Neutrophil (primary cell): Measurements from ENCODE around the gene TBC1D5.
"Not testable (repeated sequence)": the region's sequence is repeated elsewhere in the genome, so short reads cannot be mapped to it uniquely, and the experiment has no call there.

ENCODE experiments used
- H3K27ac ChIP-seq: fragments of 200-600 bp; sonication (generic); 2 replicates; pipeline ENCODE4 v1.5.1; 2016; ENCODE audit warnings: mild to moderate bottlenecking, moderate library complexity
- H3K27me3 ChIP-seq: fragments of 200-600 bp; sonication (generic); 2 replicates; pipeline ENCODE4 v1.6.0; 2016; ENCODE audit warnings: mild to moderate bottlenecking
- H3K36me3 ChIP-seq: fragments of 200-600 bp; sonication (generic); 2 replicates; pipeline ENCODE4 v1.5.1; 2017
- H3K4me1 ChIP-seq, 2 experiments: fragments of 200-600 bp in 1 of 2; sonication (generic) in 1 of 2; 1 replicate in 1 of 2; 2 replicates in 1 of 2; pipeline versions ENCODE4 v1.5.1 to v1.6.1; 2013 to 2016; ENCODE audit warnings: low read depth in 1 of 2, low read length in 1 of 2, mild to moderate bottlenecking in 1 of 2, moderate library complexity in 1 of 2; ENCODE audit not compliant: control insufficient read depth in 1 of 2, insufficient read depth in 1 of 2
- H3K4me3 ChIP-seq, 2 experiments: fragments of 200-600 bp in 1 of 2; sonication (generic) in 1 of 2; 1 replicate in 1 of 2; 2 replicates in 1 of 2; pipeline ENCODE4 v1.5.1; 2013 to 2016; ENCODE audit warnings: low read depth in 1 of 2, low read length in 1 of 2, mild to moderate bottlenecking in 1 of 2, moderate library complexity in 1 of 2
- H3K9me3 ChIP-seq: fragments of 200-600 bp; sonication (generic); 2 replicates; pipeline ENCODE4 v1.5.1; 2016
- TF ChIP-seq, protein P1 (sequence below): fragments of 200-600 bp; sonication (generic); IDR thresholded peaks from 2 replicates; pipeline ENCODE4 v1.5.1; 2016; ENCODE audit warnings: antibody characterized with exemption

Gene TBC1D5

DNA sequence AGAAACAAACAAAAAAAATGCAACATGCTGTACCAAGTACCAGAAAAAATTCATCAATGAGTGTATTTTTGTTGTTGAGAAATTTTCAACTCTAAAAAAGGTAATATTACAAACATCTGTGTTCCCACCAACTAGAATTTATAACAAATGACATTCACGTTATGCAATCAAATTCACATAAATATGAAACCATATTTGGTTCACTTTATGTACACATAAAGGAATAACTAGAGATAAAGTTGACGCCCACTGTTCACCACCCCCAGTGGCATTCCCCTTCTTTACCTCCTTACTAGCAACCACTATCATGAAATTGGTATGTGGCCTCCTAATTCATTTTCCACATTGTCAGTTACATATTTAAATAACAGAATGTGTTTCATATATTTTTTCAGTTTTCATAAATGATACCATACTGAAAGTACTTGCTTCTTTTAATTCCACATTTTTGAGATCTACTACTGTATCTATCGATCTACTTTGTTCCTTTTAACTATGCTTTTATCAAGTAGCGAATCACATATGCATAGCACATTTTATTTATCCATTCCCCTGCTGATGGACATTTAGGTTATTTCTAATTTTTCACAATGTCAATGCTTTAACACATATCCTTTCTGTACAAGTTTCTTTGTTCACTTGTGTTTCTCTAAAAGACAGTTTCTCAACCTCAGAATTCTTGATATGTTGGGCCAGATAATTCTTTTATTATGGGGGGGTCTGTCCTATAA is 34.5 kb downstream of the TBC1D5 start:
- H3K36me3 ChIP-seq = no peaks in the 10 kb centered on the region
- H3K4me3 ChIP-seq = no peak overlapping the region
- no peaks in the 10 kb centered on the region for H3K4me1 ChIP-seq
- no peaks in the 10 kb centered on the region for H3K27me3 ChIP-seq
- TF ChIP-seq, protein P1, sequence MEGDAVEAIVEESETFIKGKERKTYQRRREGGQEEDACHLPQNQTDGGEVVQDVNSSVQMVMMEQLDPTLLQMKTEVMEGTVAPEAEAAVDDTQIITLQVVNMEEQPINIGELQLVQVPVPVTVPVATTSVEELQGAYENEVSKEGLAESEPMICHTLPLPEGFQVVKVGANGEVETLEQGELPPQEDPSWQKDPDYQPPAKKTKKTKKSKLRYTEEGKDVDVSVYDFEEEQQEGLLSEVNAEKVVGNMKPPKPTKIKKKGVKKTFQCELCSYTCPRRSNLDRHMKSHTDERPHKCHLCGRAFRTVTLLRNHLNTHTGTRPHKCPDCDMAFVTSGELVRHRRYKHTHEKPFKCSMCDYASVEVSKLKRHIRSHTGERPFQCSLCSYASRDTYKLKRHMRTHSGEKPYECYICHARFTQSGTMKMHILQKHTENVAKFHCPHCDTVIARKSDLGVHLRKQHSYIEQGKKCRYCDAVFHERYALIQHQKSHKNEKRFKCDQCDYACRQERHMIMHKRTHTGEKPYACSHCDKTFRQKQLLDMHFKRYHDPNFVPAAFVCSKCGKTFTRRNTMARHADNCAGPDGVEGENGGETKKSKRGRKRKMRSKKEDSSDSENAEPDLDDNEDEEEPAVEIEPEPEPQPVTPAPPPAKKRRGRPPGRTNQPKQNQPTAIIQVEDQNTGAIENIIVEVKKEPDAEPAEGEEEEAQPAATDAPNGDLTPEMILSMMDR = no peak
- no peak overlapping the region for H3K27ac ChIP-seq
- no peaks in the 10 kb centered on the region for H3K9me3 ChIP-seq

- H3K36me3 ChIP-seq, H3K27me3 ChIP-seq, H3K4me1 ChIP-seq, H3K27ac ChIP-seq, H3K4me3 ChIP-seq, H3K9me3 ChIP-seq: not testable (repeated sequence)
Measured at GRCh38 chr3:17705991-17706390, 36.4 kb downstream of the TBC1D5 start.

GRCh38 chr3:17699815-17700214 is 42.6 kb downstream of the TBC1D5 start:
- not testable (repeated sequence) for H3K4me3 ChIP-seq, H3K27ac ChIP-seq, H3K4me1 ChIP-seq, H3K27me3 ChIP-seq, H3K9me3 ChIP-seq, H3K36me3 ChIP-seq

DNA sequence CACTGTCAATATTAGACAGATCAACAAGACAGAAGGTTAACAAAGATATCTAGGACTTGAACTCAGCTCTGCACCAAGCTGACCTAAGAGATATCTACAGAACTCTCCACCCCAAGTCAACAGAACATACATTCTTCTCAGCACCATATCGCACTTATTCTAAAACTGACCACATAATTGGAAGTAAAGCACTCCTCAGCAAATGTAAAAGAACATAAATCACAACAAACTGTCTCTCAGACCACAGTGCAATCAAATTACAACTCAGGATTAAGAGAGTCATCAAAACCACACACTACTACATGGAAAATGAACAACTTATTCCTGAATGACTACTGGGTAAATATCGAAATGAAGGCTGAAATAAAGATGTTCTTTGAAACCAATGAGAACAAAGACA is 46.8 kb downstream of the TBC1D5 start:
- not testable (repeated sequence) for H3K4me1 ChIP-seq, H3K9me3 ChIP-seq, H3K36me3 ChIP-seq, H3K4me3 ChIP-seq, H3K27ac ChIP-seq, H3K27me3 ChIP-seq

DNA sequence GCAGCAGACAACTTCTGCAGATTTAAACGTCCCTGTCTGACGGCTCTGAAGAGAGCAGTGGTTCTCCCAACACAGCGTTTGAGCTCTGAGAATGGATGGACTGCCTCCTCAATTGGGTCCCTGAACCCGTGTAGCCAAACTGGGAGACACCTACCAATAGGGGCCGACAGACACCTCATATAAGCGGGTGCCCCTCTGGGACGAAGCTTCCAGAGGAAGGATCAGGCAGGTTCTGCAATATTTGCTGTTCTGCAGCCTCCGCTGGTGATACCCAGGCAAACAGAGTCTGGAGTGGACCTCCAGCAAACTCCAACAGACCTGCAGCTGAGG is 48.8 kb downstream of the TBC1D5 start:
- not testable (repeated sequence) for H3K36me3 ChIP-seq, H3K9me3 ChIP-seq, H3K27ac ChIP-seq, H3K27me3 ChIP-seq, H3K4me1 ChIP-seq, H3K4me3 ChIP-seq

- H3K4me3 ChIP-seq, H3K9me3 ChIP-seq: not testable (repeated sequence)
Measured at GRCh38 chr3:17692846-17693669, 49.4 kb downstream of the TBC1D5 start.

DNA sequence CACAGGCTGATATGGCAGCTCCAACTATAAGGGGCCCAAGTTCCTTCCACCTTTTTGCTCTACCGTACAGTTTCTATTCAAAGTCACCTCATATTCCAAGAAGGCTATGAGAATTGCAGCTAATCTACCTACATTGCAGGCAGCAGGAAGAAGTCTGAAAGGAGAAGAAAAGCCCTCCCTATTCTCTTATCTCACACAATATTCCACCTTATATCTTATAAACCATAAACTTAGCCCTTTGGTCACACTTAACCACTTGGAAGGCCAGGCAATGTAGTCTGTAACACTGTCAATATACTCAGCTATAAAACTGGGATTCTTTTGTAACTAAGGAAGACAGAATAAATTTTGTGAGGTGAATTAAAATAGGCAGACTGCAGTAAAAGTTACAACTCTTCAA is 54.9 kb downstream of the TBC1D5 start:
- no peaks in the 10 kb centered on the region for H3K9me3 ChIP-seq

More at GRCh38 chr3:17692846-17693669, 49.4 kb downstream of the TBC1D5 start:
- H3K4me1 ChIP-seq, H3K36me3 ChIP-seq, H3K27me3 ChIP-seq, H3K27ac ChIP-seq: not testable (repeated sequence)

DNA sequence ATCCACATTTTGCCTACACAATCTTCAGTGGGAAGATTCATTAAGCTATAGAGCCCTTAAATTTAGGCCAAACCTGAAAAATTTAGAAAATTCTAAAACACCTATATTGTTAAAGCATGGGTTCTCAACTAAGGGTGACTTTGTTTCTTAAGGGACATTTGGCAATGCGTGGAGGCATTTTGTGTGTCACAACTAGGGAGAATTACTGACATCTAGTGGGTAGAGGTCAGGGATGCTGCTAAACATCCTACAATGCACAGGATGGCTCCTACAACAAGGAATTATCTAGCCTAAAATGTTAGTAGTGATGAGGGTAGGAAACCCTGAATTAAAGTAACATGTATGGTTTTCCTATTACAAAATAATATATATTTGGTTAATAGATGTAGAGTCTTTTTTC is 55.8 kb downstream of the TBC1D5 start:
- H3K27ac ChIP-seq = no peak overlapping the region
- no peaks in the 10 kb centered on the region for H3K36me3 ChIP-seq
- H3K4me3 ChIP-seq = no peak overlapping the region
- no peaks in the 10 kb centered on the region for H3K4me1 ChIP-seq
- no peaks in the 10 kb centered on the region for H3K9me3 ChIP-seq
- H3K27me3 ChIP-seq = no peaks in the 10 kb centered on the region
- TF ChIP-seq, protein P1 = no peak

More for the DNA sequence above, 54.9 kb downstream of the TBC1D5 start:
- Histone ChIP-seq H3K27me3 (no peaks in the 10 kb centered on the region), H3K36me3 (no peaks in the 10 kb centered on the region), H3K27ac (no peak overlapping the region), H3K4me1 (no peaks in the 10 kb centered on the region), H3K4me3 (no peak overlapping the region)
- TF ChIP-seq, protein P1 = no peak
